T-cell (primary cell): ENCODE measurements around the gene CFAP54. TPM values are rescaled to one million over a fixed set of nuclear protein-coding genes. Genes with fewer than 3 reads are reported as not detected.

Source experiments
- ATAC-seq, 4 experiments: fragments of 200-7000 bp in 3 of 4; fragments of 150-1000 bp in 1 of 4; cut with Tn5 transposase; replicated peaks in 1 of 4; 1 replicate in 3 of 4; 2 replicates in 1 of 4; pipeline ENCODE4 v1.10.0; 2021; ENCODE audit warnings: moderate library complexity in 3 of 4, mild to moderate bottlenecking in 2 of 4, moderate number of reproducible peaks in 1 of 4
- CTCF ChIA-PET, 2 donors: fragments of 300-600 bp; sonication (Branson Sonifier 250); formaldehyde crosslinking; loops; one replicate each; lab custom pipeline; 2022; ENCODE audit warnings: antibody characterized with exemption in 2 of 2; lab: Charles Lee
- POLR2A ChIA-PET, 2 donors: fragments of 300-600 bp; sonication (Branson Sonifier 250); formaldehyde crosslinking; loops; one replicate each; lab custom pipeline; 2022; ENCODE audit warnings: antibody characterized with exemption in 2 of 2; lab: Charles Lee
- DNase-seq, 35 experiments: peaks; one replicate each; pipeline versions ENCODE4 v3.0.0 to v3.0.0-alpha.2; 2013 to 2023
- H3K27ac ChIP-seq: one replicate; pipeline ENCODE4 v1.5.1; 2013; ENCODE audit warnings: low read length
- H3K27me3 ChIP-seq, 2 experiments: replicated peaks in 1 of 2; 1 replicate in 1 of 2; 2 replicates in 1 of 2; pipeline versions ENCODE4 v1.6.1 to v1.7.0; 2013; ENCODE audit warnings: low read length in 1 of 2, mixed read lengths in 1 of 2; ENCODE audit not compliant: control insufficient read depth in 2 of 2, insufficient read depth in 2 of 2; ENCODE audit errors: extremely low read depth in 1 of 2
- H3K36me3 ChIP-seq, 2 donors: 1 replicate in 1 of 2; 2 replicates in 1 of 2; pipeline versions ENCODE4 v1.6.1 to v1.7.0; 2013; ENCODE audit warnings: low read length in 1 of 2; ENCODE audit not compliant: control insufficient read depth in 2 of 2, insufficient read depth in 1 of 2; ENCODE audit errors: extremely low read depth in 1 of 2
- H3K4me1 ChIP-seq, 2 experiments: 1 replicate in 1 of 2; 2 replicates in 1 of 2; pipeline versions ENCODE4 v1.6.1 to v1.7.0; 2013; ENCODE audit warnings: low read length in 2 of 2, mixed read lengths in 1 of 2; ENCODE audit not compliant: insufficient read depth in 2 of 2, control insufficient read depth in 1 of 2; ENCODE audit errors: extremely low read depth in 1 of 2
- H3K4me3 ChIP-seq, 2 donors: 1 replicate in 1 of 2; 2 replicates in 1 of 2; pipeline versions ENCODE4 v1.5.1 to v1.7.0; 2013; ENCODE audit warnings: mild to moderate bottlenecking in 2 of 2, low read length in 1 of 2, moderate library complexity in 1 of 2; ENCODE audit not compliant: control insufficient read depth in 1 of 2; ENCODE audit errors: extremely low read depth in 1 of 2
- H3K9me3 ChIP-seq: 2 replicates; pipeline ENCODE4 v1.7.0; 2013
- H3K27ac Mint-ChIP-seq, 2 donors: one replicate each; pipeline ENCODE4 v1.8.0; 2020 to 2021; ENCODE audit warnings: mild to moderate bottlenecking in 2 of 2, mixed read lengths in 2 of 2
- H3K27me3 Mint-ChIP-seq, 2 donors: one replicate each; pipeline ENCODE4 v1.8.0; 2021 to 2022; ENCODE audit warnings: mixed read lengths in 2 of 2
- H3K36me3 Mint-ChIP-seq: one replicate; pipeline ENCODE4 v1.8.0; 2021; ENCODE audit warnings: mixed read lengths
- H3K4me1 Mint-ChIP-seq, 3 donors: one replicate each; pipeline ENCODE4 v1.8.0; 2020 to 2022; ENCODE audit warnings: mixed read lengths in 3 of 3, mild to moderate bottlenecking in 1 of 3
- H3K4me3 Mint-ChIP-seq, 3 donors: one replicate each; pipeline ENCODE4 v1.8.0; 2020 to 2022; ENCODE audit warnings: mild to moderate bottlenecking in 3 of 3, mixed read lengths in 3 of 3, moderate library complexity in 3 of 3
- H3K9me3 Mint-ChIP-seq, 3 donors: one replicate each; pipeline ENCODE4 v1.8.0; 2020 to 2022; ENCODE audit warnings: mixed read lengths in 3 of 3
- WGBS: methylation state at CpG from one replicate; pipeline ENCODE4 v1.1.5; 2013; ENCODE audit warnings: missing lambda C conversion rate; ENCODE audit not compliant: insufficient coverage; 5-methylcytosine and 5-hydroxymethylcytosine counted together
- total RNA-seq, 35 experiments: library from RNA in 6 of 35; stranded (reverse) in 6 of 35; fragments of 120-200 nt in 1 of 35; gene quantifications; one replicate each; pipeline versions ENCODE4 v1.2.1 to v1.2.4 and lab custom pipeline; 2013 to 2026

CFAP54 gene
- total RNA-seq, 5 donors from 2014 or later (not counting 1 experiment from before 2014, with no cell fraction given): 0.47 to 0.95 (median 0.90) TPM

DNA sequence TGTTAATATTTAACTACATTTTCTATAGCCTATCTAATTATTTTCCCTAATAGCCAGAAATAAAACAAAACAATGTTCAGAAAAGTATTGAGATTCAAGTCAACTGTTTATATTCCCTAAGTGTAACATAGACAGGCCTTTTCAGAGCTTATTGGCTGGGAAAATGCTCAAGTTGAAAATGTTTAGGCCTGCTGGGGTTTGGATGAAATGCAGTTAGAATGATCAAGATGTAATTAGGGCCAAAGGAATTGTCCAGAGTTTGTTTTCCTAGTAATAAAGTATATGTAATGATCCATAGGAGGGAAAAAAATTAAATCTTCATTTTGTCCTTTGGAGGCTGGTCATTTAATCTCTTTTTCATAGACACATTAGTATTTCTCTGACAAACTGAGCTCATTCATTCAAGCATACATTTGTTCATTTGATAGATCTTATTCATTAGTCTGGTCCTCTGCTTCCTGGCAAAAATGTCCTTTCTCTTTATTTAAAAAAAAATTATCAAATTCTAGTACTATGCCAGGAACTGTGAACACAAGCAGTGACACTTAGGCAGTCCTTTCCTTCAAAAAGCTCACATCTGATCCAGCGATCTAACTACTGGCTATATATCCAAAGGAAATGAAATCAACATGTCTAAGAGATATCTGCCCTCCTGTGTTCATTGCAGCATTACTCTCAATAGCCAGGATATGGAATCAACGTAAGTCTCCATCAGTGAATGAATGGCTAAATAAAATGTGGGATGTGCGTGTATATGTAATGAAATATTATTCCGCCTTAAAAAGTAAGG, 377.6 kb downstream of the CFAP54 start:
- H3K9me3 ChIP-seq: no peaks in the 10 kb centered on the region
- Mint-ChIP-seq H3K36me3 (no peaks in the 10 kb centered on the region), H3K4me3 (no peak overlapping the region), H3K4me1 (no peaks in the 10 kb centered on the region), H3K27me3 (peaks cover 9 to 38% of the 10 kb centered on the region in 2 donors), H3K9me3 (peaks cover 0 to 5% (median 0%) of the 10 kb centered on the region in 3 donors), H3K27ac (no peak overlapping the region)
- no peaks in the 10 kb centered on the region for H3K4me1 ChIP-seq
- no peak overlapping the region for H3K27ac ChIP-seq
- H3K36me3 ChIP-seq: no peaks in the 10 kb centered on the region
- WGBS: 100% methylated on average over 1 of the region's 4 CpGs
- CTCF ChIA-PET: no interaction called here
- no peaks in the 10 kb centered on the region for H3K27me3 ChIP-seq
- H3K4me3 ChIP-seq: no peak overlapping the region
- DNase-seq (no peak), ATAC-seq (no peak)
- POLR2A ChIA-PET: no interaction called here

DNA sequence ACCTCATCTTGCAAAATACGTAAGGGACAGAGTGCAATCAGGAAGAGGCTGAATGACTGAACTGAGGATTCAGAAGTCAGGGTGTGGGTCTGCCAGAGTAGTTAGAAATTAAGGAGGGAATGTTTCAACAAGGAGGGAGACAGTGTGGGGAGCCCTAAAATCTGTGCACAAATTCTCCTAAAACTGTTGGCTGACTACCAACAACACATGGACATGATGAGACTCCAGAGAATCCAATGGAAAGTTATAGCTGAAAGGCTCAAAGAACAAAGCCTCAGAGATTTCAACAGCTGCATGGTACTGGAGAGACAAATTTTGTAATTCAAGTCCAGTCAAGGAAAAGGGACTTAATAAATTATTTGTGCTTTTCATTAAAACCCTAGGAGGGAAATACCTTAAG, 381.6 kb downstream of the CFAP54 start:
- Mint-ChIP-seq H3K36me3 (no peaks in the 10 kb centered on the region), H3K4me1 (no peaks in the 10 kb centered on the region), H3K27ac (no peak overlapping the region), H3K27me3 (peaks cover 8 to 27% of the 10 kb centered on the region in 2 donors), H3K9me3 (peaks cover 0 to 5% (median 0%) of the 10 kb centered on the region in 3 donors), H3K4me3 (no peak overlapping the region)
- Histone ChIP-seq H3K36me3 (no peaks in the 10 kb centered on the region), H3K4me1 (no peaks in the 10 kb centered on the region), H3K4me3 (no peak overlapping the region), H3K27me3 (no peaks in the 10 kb centered on the region), H3K9me3 (no peaks in the 10 kb centered on the region), H3K27ac (no peak overlapping the region)
- ATAC-seq (no peak), DNase-seq (no peak)
- ChIA-PET POLR2A (interaction anchor here in 1 of 2 donors (0.6 kb wide), 1 partner anchor 508 kb away, joined by 3 read pairs; no protein-coding TSS in a partner anchor), CTCF (no interaction called here)
- WGBS: no CpG with 5 or more reads among the region's 1 CpG

DNA sequence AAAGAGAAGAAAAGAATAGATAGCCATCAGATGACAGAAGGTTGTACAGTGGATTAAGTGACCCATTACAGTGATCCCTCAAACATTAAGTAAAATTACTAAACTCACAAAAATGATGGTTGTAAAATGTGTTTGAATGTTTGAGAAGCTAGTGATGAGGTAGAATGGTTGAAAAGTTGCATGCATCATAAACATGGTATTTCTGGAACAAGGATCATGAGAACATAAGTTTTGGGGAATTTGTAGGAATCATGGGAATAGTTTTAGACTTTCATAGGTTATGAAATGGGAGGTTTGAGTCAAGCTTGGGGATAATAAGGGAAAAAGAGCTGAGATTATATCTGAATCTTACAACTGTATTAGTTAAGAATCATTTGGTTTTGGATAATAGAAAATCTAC, 383.6 kb downstream of the CFAP54 start:
- Mint-ChIP-seq H3K27ac (no peak overlapping the region), H3K4me1 (no peaks in the 10 kb centered on the region), H3K27me3 (peaks cover 8 to 32% of the 10 kb centered on the region in 2 donors), H3K9me3 (peaks cover 0 to 5% (median 0%) of the 10 kb centered on the region in 3 donors), H3K4me3 (no peak overlapping the region), H3K36me3 (no peaks in the 10 kb centered on the region)
- Histone ChIP-seq H3K4me1 (no peaks in the 10 kb centered on the region), H3K9me3 (no peaks in the 10 kb centered on the region), H3K27me3 (peaks cover 0 to 1% of the 10 kb centered on the region in 2 experiments), H3K36me3 (no peaks in the 10 kb centered on the region), H3K27ac (no peak overlapping the region), H3K4me3 (no peak overlapping the region)
- POLR2A ChIA-PET: no interaction called here
- CTCF ChIA-PET: no interaction called here
- ATAC-seq (no peak), DNase-seq (no peak)

DNA sequence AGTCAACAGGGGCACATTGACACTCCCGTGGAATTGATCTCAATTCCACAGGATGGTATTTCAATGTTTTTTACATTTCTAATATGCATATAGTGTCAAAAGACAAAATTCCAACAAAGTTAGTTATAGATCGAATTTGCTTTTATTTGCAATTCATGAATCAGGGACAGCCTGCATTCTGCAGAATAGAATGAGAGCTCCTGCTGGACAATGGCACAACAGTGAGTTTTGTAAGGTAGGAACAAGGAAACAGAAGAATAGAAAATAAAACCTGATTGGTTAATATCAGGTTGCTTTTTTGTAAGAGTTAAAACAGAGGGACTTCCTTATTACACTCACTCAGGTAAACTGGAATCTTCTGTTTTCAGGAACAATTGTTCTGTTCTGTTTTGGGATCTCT, 384.8 kb downstream of the CFAP54 start:
- Mint-ChIP-seq H3K4me3 (no peak overlapping the region), H3K36me3 (no peaks in the 10 kb centered on the region), H3K4me1 (no peaks in the 10 kb centered on the region), H3K27ac (no peak overlapping the region), H3K9me3 (peaks cover 0 to 5% (median 0%) of the 10 kb centered on the region in 3 donors), H3K27me3 (peaks cover 13 to 29% of the 10 kb centered on the region in 2 donors)
- WGBS: no CpG with 5 or more reads among the region's 2 CpGs
- ATAC-seq (no peak), DNase-seq (no peak)
- Histone ChIP-seq H3K4me3 (no peak overlapping the region), H3K4me1 (no peaks in the 10 kb centered on the region), H3K27ac (no peak overlapping the region), H3K9me3 (no peaks in the 10 kb centered on the region), H3K36me3 (no peaks in the 10 kb centered on the region), H3K27me3 (peaks cover 0 to 5% of the 10 kb centered on the region in 2 experiments)
- POLR2A ChIA-PET: no interaction called here
- CTCF ChIA-PET: no interaction called here

DNA sequence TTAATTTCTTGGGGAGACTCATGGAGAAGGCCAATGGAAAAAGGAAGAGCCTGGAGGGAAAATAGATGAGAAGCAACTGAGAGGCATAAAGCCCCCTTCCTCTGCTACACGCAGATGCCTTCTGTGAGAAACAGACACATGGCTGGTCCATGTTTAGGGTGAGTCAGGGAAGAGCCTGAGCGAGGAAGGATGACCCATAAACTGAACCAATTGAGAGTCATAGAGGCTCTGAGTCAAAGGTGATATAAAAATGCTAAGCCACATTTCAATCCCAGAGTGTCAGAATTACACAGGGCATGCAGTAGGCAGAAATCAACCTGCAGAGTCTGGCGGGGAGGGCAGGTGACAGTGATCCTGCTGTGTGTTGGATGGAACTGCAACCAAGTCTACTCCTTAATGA, 387.6 kb downstream of the CFAP54 start:
- no peaks in the 10 kb centered on the region for H3K36me3 Mint-ChIP-seq
- WGBS: 86% methylated on average over 1 of the region's 3 CpGs
- H3K27ac Mint-ChIP-seq: no peak overlapping the region

DNA sequence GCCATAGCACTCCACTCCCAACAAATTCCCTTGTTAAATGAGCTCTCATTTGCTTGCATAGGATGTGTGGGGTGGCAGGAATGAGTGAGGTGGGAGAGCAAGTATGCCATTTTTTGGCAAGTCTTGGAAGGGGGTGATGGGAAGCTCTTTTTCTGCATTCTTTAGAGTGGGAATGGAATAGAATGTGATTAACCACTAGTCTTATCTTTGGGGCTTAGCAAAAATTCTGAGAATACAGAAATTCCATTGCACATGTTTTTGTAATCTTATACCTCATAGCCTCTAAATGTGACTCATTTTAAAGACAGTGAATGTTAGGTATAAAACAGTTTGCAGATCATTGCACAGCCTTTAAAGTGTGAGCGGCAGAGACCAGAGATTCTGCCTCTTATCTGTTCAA, 389.3 kb downstream of the CFAP54 start:
- ChIA-PET CTCF (interaction anchor here in 1 of 2 donors (0.7 kb wide), 1 partner anchor 223 kb away, joined by 4 read pairs; no protein-coding TSS in a partner anchor), POLR2A (no interaction called here)
- Mint-ChIP-seq H3K9me3 (no peaks in the 10 kb centered on the region), H3K4me1 (no peaks in the 10 kb centered on the region), H3K27me3 (peaks cover 13 to 19% of the 10 kb centered on the region in 2 donors), H3K27ac (no peak overlapping the region), H3K4me3 (no peak overlapping the region), H3K36me3 (no peaks in the 10 kb centered on the region)
- Histone ChIP-seq H3K4me3 (no peak overlapping the region), H3K36me3 (no peaks in the 10 kb centered on the region), H3K9me3 (no peaks in the 10 kb centered on the region), H3K27ac (no peak overlapping the region), H3K4me1 (no peaks in the 10 kb centered on the region), H3K27me3 (peaks cover 0 to 8% of the 10 kb centered on the region in 2 experiments)
- no peak for ATAC-seq
- DNase-seq: no peak
- WGBS: no CpG with 5 or more reads among the region's 1 CpG

More for the DNA sequence above, 387.6 kb downstream of the CFAP54 start:
- Histone ChIP-seq H3K4me3 (no peak overlapping the region), H3K27me3 (peaks cover 0 to 8% of the 10 kb centered on the region in 2 experiments), H3K27ac (no peak overlapping the region), H3K36me3 (no peaks in the 10 kb centered on the region), H3K9me3 (no peaks in the 10 kb centered on the region), H3K4me1 (no peaks in the 10 kb centered on the region)
- H3K27me3 Mint-ChIP-seq: peaks cover 13 to 19% of the 10 kb centered on the region in 2 donors
- no peak for DNase-seq
- POLR2A ChIA-PET: no interaction called here
- no peak for ATAC-seq
- no peak overlapping the region for H3K4me3 Mint-ChIP-seq
- H3K4me1 Mint-ChIP-seq: no peaks in the 10 kb centered on the region
- H3K9me3 Mint-ChIP-seq: peaks cover 0 to under 1% (median 0%) of the 10 kb centered on the region in 3 donors
- CTCF ChIA-PET: no interaction called here
